Endothelial cell of umbilical vein (primary cell): ENCODE measurements around the gene KIAA0930.

Experiments
- CTCF ChIP-seq, 2 donors: IDR thresholded peaks; 1 replicate in 1 of 2; 2 replicates in 1 of 2; pipeline ENCODE4 v1.5.1; 2011; ENCODE audit warnings: low read length in 2 of 2, mild to moderate bottlenecking in 2 of 2, moderate library complexity in 2 of 2, control low read depth in 1 of 2, inconsistent platforms in 1 of 2, low read depth in 1 of 2; ENCODE audit not compliant: insufficient read depth in 1 of 2; ENCODE audit errors: extremely low read depth in 1 of 2
- FOS ChIP-seq: IDR thresholded peaks from 2 replicates; pipeline ENCODE4 v1.6.1; 2011; ENCODE audit warnings: mild to moderate bottlenecking, low read length, moderate library complexity, borderline replicate concordance; ENCODE audit not compliant: insufficient read depth
- JUN ChIP-seq: IDR thresholded peaks from 2 replicates; pipeline ENCODE4 v1.6.1; 2011; ENCODE audit warnings: borderline replicate concordance, low read depth; ENCODE audit not compliant: insufficient read length, insufficient read depth

- no peak for TF ChIP-seq JUN
- TF ChIP-seq FOS, result no peak
- no peak for TF ChIP-seq CTCF (IDR thresholded peaks at IDR 0.05; ENCODE audit: extremely low read depth in 1 of 2, insufficient read depth in 1 of 2, low read depth in 1 of 2, low read length in 2 of 2)
These were observed 19.5 kb downstream of the KIAA0930 start for GRCh38 chr22:45221201-45221600.
